Smooth muscle cell (in vitro differentiated cells): ENCODE results near the gene FCRLB. TPM values are rescaled to one million over a fixed set of nuclear protein-coding genes. Genes with fewer than 3 reads are reported as not detected.

Experiments
- DNase-seq: peaks from one replicate; lab custom pipeline; 2025; ENCODE audit not compliant: unreplicated experiment; lab: John Stamatoyannopoulos, UW
- H2AFZ ChIP-seq: fragments of 200-600 bp; sonication (generic); 2 replicates; pipeline ENCODE4 v1.6.0; 2016; ENCODE audit warnings: antibody characterized with exemption, low read depth, mild to moderate bottlenecking
- H3F3A ChIP-seq: fragments of 200-600 bp; sonication (generic); 2 replicates; pipeline ENCODE4 v1.6.0; 2017; ENCODE audit warnings: antibody characterized with exemption, low read depth
- H3K27ac ChIP-seq: fragments of 200-600 bp; sonication (generic); 2 replicates; pipeline ENCODE4 v1.5.1; 2016; ENCODE audit warnings: low read depth, mild to moderate bottlenecking
- H3K27me3 ChIP-seq: fragments of 200-600 bp; sonication (generic); 2 replicates; pipeline ENCODE4 v1.6.1; 2016; ENCODE audit warnings: low read depth, mild to moderate bottlenecking
- H3K36me3 ChIP-seq: fragments of 200-600 bp; sonication (generic); 2 replicates; pipeline ENCODE4 v1.5.1; 2016; ENCODE audit warnings: low read depth
- H3K4me1 ChIP-seq: fragments of 200-600 bp; sonication (generic); 2 replicates; pipeline ENCODE4 v1.5.1; 2016; ENCODE audit warnings: low read depth
- H3K4me2 ChIP-seq: fragments of 200-600 bp; sonication (generic); 2 replicates; pipeline ENCODE4 v1.6.0; 2016; ENCODE audit warnings: mild to moderate bottlenecking
- H3K4me3 ChIP-seq: fragments of 200-600 bp; sonication (generic); 2 replicates; pipeline ENCODE4 v1.5.1; 2016; ENCODE audit warnings: mild to moderate bottlenecking
- H3K79me2 ChIP-seq: fragments of 200-600 bp; sonication (generic); 2 replicates; pipeline ENCODE4 v1.6.0; 2016; ENCODE audit warnings: low read depth, mild to moderate bottlenecking
- H3K9ac ChIP-seq: fragments of 200-600 bp; sonication (generic); 2 replicates; pipeline ENCODE4 v1.6.0; 2016; ENCODE audit warnings: low read depth
- H3K9me3 ChIP-seq: fragments of 200-600 bp; sonication (generic); replicated peaks from 2 replicates; pipeline ENCODE4 v1.5.1; 2016; ENCODE audit warnings: low read depth
- H4K20me1 ChIP-seq: fragments of 200-600 bp; sonication (generic); 2 replicates; pipeline ENCODE4 v1.6.0; 2016; ENCODE audit warnings: low read depth
- CTCF ChIP-seq: fragments of 200-600 bp; sonication (generic); IDR thresholded peaks from 2 replicates; pipeline ENCODE4 v1.5.1; 2017; ENCODE audit warnings: borderline replicate concordance, mild to moderate bottlenecking, antibody characterized with exemption; ENCODE audit not compliant: insufficient read depth, poor library complexity, severe bottlenecking
- WGBS: methylation state at CpG from one replicate; pipeline ENCODE4 v1.1.7; 2016; ENCODE audit warnings: low lambda C conversion rate; 5-methylcytosine and 5-hydroxymethylcytosine counted together
- polyA plus RNA-seq: library from polyadenylated mRNA; unstranded; fragments of >200 nt; fragmentation: Nextera tagmentation; extraction: Ambion mirVana; gene quantifications from 2 replicates; pipeline ENCODE4 v1.2.1, GENCODE V29; 2016
- total RNA-seq: library from RNA; depleted of rRNA; stranded (reverse); fragments of >200 nt; gene quantifications from 2 replicates; pipeline ENCODE4 v1.2.3, GENCODE V29; 2014

FCRLB gene
- total and polyA plus RNA-seq, 2 experiments from 2014 or later = 0.50 to 0.99 TPM

- no peaks in the 10 kb centered on the region for H3K9me3 ChIP-seq
- H3K27ac ChIP-seq = no peak overlapping the region
- peaks cover 3% of the 10 kb centered on the region for H3K4me1 ChIP-seq
- DNase-seq = no peak
- H2AFZ ChIP-seq = no peak overlapping the region
- H3F3A ChIP-seq = peaks cover 17% of the 10 kb centered on the region
- no peak overlapping the region for H3K9ac ChIP-seq
- H3K27me3 ChIP-seq = no peaks in the 10 kb centered on the region
- H4K20me1 ChIP-seq = no peaks in the 10 kb centered on the region
- 52% methylated on average over 6 of the region's 6 CpGs for WGBS
- H3K4me3 ChIP-seq = no peak overlapping the region
- H3K79me2 ChIP-seq = no peaks in the 10 kb centered on the region
- no peak for TF ChIP-seq CTCF
- no peak overlapping the region for H3K4me2 ChIP-seq
- H3K36me3 ChIP-seq = no peaks in the 10 kb centered on the region
Observed at GRCh38 chr1:161730050-161730564, 8.8 kb downstream of the FCRLB start.

GRCh38 chr1:161731241-161731640 lies 9.9 kb downstream of the FCRLB start:
- H3K4me1 ChIP-seq = peaks cover 3% of the 10 kb centered on the region
- 78% methylated on average over 6 of the region's 6 CpGs for WGBS
- no peaks in the 10 kb centered on the region for H3K27me3 ChIP-seq

GRCh38 chr1:161731981-161732718 lies 10.8 kb downstream of the FCRLB start:
- no peak for DNase-seq
- no peaks in the 10 kb centered on the region for H4K20me1 ChIP-seq
- H3K36me3 ChIP-seq = no peaks in the 10 kb centered on the region
- no peak for TF ChIP-seq CTCF
- no peaks in the 10 kb centered on the region for H3K27me3 ChIP-seq
- peak overlapping the region; percentile 20 for H2AFZ ChIP-seq
- peaks cover 17% of the 10 kb centered on the region for H3F3A ChIP-seq
- 68% methylated on average over 5 of the region's 5 CpGs for WGBS
- no peak overlapping the region for H3K27ac ChIP-seq
- no peaks in the 10 kb centered on the region for H3K79me2 ChIP-seq
- H3K9me3 ChIP-seq = no peaks in the 10 kb centered on the region
- H3K4me1 ChIP-seq = peaks cover 3% of the 10 kb centered on the region
- H3K9ac ChIP-seq = no peak overlapping the region
- no peak overlapping the region for H3K4me2 ChIP-seq
- no peak overlapping the region for H3K4me3 ChIP-seq

More at GRCh38 chr1:161731241-161731640, 9.9 kb downstream of the FCRLB start:
- no peak overlapping the region for H3K4me2 ChIP-seq
- no peak for DNase-seq
- peaks cover 17% of the 10 kb centered on the region for H3F3A ChIP-seq
- H3K9me3 ChIP-seq = no peaks in the 10 kb centered on the region
- H4K20me1 ChIP-seq = no peaks in the 10 kb centered on the region
- no peak for TF ChIP-seq CTCF
- H3K27ac ChIP-seq = no peak overlapping the region
- no peak overlapping the region for H3K4me3 ChIP-seq
- no peaks in the 10 kb centered on the region for H3K79me2 ChIP-seq
- peak overlapping the region; percentile 20 for H2AFZ ChIP-seq
- H3K9ac ChIP-seq = no peak overlapping the region
- H3K36me3 ChIP-seq = no peaks in the 10 kb centered on the region
